WTC11 (cell line): ENCODE measurements around the gene PMFBP1.

ENCODE experiments used
- TF ChIP-seq, protein P1 (sequence below): fragments of 200-600 bp; IDR thresholded peaks from 2 replicates; pipeline ENCODE4 v1.8.0; 2022; ENCODE audit warnings: antibody characterized with exemption
- TF ChIP-seq, protein P2 (sequence below): sonication (generic); formaldehyde crosslinking; IDR thresholded peaks from 2 replicates; pipeline ENCODE4 v1.8.1; 2022; ENCODE audit warnings: missing genetic modification reagents, borderline replicate concordance

DNA sequence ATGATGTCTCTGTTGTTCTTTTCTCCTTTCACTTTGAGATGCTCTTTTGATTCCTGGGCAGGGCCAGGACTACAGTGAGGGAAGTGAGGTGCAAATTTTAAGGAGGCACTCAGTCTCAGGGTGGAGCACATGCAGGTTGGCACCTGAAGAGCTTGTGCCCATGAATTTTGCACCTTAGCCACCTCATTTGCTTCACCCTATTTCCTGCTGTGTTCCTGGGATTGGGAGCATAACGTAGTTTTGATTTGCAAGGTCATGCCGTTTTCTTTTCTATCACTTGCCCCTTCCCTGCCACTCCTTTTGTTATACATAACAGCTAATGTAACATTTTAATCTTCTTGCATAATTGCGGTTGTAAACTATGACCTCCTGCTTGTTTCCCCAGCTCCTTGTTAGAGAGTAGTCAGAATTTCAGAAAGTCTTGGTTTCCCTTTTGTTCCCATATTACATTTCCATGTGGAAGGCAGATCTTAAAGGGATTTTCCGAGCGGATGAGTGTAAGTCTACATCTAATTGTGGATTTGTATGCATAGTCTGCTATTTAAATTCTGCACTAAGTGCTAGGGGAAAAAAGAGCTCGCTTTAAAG lies 9.8 kb downstream of the PMFBP1 start:
- TF ChIP-seq, protein P1, sequence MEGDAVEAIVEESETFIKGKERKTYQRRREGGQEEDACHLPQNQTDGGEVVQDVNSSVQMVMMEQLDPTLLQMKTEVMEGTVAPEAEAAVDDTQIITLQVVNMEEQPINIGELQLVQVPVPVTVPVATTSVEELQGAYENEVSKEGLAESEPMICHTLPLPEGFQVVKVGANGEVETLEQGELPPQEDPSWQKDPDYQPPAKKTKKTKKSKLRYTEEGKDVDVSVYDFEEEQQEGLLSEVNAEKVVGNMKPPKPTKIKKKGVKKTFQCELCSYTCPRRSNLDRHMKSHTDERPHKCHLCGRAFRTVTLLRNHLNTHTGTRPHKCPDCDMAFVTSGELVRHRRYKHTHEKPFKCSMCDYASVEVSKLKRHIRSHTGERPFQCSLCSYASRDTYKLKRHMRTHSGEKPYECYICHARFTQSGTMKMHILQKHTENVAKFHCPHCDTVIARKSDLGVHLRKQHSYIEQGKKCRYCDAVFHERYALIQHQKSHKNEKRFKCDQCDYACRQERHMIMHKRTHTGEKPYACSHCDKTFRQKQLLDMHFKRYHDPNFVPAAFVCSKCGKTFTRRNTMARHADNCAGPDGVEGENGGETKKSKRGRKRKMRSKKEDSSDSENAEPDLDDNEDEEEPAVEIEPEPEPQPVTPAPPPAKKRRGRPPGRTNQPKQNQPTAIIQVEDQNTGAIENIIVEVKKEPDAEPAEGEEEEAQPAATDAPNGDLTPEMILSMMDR, result no peak
- TF ChIP-seq, protein P2, sequence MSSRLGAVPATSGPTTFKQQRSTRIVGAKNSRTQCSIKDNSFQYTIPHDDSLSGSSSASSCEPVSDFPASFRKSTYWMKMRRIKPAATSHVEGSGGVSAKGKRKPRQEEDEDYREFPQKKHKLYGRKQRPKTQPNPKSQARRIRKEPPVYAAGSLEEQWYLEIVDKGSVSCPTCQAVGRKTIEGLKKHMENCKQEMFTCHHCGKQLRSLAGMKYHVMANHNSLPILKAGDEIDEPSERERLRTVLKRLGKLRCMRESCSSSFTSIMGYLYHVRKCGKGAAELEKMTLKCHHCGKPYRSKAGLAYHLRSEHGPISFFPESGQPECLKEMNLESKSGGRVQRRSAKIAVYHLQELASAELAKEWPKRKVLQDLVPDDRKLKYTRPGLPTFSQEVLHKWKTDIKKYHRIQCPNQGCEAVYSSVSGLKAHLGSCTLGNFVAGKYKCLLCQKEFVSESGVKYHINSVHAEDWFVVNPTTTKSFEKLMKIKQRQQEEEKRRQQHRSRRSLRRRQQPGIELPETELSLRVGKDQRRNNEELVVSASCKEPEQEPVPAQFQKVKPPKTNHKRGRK (CRISPR knock-in tag), result no peak
